ENCODE data around the gene CCAR1.

DNA sequence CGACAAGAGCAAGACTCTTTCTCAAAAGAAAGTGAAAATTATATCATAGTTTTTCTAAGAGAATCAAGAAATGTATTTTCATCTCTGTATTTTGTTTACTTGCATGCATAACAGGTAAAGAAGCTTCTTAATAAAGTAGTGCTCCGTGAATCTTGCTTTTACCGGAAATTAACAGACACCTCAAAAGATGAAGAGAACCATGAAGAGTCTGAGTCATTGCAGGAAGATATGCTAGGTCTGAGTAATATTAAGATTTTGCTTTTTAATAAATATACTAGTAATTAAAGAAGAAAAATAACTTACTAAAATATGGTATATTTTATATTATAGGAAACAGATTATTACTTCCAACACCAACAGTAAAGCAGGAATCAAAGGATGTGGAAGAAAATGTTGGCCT is 66.8 kb downstream of the CCAR1 start:
- TF ChIP-seq EZH2 (IDR thresholded peaks at IDR 0.05) (no peak), POLR2AphosphoS5 (IDR thresholded peaks at IDR 0.05; ENCODE audit: borderline replicate concordance, low read depth, low read length) (no peak)
